HG02642 (cell line): Measurements from ENCODE around the gene ARID3B.
"Not testable (repeated sequence)": the region's sequence is repeated elsewhere in the genome, so short reads cannot be mapped to it uniquely, and the experiment has no call there.

Experiments used
- ATAC-seq: cut with Tn5 transposase; IDR thresholded peaks from one replicate; pipeline ENCODE4 v1.9.1; 2021; ENCODE audit warnings: mild to moderate bottlenecking; ENCODE audit not compliant: unreplicated experiment, poor library complexity

ARID3B gene

DNA sequence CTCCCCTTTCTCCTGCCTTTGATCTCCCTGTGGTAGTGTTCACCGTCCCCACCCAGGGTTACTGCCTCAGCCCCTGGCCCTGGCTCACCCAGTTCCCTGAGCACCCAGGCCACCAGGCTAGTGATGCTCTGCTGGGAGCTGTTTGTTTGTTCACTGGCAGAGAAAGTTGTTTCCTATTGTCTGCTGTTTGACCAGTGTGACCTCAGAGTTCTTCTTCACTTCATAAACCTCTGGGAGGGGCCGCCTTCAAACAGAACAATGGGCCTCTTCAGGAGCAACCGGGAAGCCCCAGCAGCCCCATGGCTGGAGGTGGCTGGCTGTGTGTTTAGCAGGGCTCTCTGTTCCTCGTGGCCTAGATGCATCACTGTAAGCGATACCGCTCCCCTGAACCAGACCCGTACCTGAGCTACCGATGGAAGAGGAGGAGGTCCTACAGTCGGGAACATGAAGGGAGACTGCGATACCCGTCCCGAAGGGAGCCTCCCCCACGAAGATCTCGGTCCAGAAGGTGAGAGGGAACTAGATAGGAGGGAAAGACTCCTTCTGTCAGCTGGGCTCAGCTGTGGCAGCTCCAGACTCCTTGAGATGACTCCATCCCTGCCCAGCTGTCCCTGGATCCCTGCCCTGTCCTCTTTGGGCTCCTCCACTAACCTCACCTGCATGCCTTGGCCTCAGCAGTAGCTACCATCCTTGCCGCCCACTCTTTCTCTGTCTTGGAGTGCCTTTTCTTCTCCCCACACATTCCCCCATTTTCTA lies 78.0 kb downstream of the ARID3B start:
- ATAC-seq, result no peak

DNA sequence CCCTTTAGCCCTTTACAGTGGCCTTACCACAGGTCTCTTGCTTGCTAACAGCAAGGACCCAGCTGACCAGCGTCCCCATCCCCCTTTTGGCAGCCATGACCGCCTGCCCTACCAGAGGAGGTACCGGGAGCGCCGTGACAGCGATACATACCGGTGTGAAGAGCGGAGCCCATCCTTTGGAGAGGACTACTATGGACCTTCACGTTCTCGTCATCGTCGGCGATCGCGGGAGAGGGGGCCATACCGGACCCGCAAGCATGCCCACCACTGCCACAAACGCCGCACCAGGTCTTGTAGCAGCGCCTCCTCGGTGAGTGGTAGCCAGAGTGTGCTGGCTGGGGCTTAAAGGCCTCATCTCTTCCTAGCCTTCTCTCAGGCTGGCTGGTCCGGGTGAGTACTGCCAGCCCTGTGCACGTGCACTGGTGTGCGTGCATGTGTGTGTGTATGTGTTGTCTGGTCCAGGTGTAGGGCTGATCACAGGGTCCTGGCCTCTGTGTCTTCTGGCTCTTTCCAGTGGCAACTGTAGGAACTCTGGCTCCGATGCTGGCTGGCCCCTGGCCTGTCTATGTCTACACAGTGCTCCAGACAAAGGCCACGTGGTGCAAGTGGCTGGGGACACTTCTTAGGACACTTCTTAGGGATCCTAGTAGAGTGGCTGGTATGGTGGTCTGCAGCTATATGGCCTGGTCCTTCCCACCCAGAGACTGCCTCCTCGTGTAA lies 79.1 kb downstream of the ARID3B start:
- no peak for ATAC-seq

GRCh38 chr15:74620636-74621545 lies 79.9 kb downstream of the ARID3B start:
- ATAC-seq, result peak; percentile 42

DNA sequence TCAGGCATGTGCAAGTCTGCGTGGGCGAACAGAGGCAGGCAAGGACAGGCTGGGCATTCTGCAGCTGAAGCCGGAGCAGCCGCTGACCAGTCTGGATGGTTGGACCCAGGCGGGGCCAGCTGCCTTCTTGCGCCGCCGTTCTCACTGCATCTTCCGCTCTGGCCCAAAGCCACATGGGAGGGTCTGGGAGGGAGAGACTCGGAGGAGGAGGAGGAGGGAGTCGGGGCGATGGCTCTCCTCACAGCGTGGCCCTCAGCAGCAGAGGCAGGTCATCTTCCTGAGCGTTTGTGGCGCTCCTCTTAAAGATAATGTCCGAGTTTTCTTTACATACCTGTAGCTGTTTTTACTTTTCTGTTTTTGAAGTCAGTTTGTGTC lies 80.5 kb downstream of the ARID3B start:
- no peak for ATAC-seq

DNA sequence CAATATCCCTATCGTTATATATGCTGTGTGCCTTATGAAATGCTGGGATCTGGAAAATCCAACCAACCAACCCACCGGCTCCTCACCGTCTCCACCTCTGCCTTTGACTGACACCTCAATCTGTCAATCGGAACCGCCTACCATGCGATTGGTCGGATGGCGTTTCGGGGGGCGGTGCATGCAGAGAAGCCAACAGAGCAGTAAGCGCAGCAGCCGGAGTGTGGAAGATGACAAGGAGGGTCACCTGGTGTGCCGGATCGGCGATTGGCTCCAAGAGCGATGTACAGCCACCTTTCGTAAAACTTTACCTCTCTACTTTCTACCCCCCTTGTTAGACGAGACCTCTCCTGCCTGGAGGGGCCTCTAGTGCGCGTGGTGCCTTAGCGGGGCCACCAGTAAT lies 80.9 kb downstream of the ARID3B start:
- no peak for ATAC-seq

- ATAC-seq, result no peak
Measured at GRCh38 chr15:74622758-74623157, 81.7 kb downstream of the ARID3B start.

GRCh38 chr15:74624020-74624602 lies 83.1 kb downstream of the ARID3B start:
- ATAC-seq, result no peak

DNA sequence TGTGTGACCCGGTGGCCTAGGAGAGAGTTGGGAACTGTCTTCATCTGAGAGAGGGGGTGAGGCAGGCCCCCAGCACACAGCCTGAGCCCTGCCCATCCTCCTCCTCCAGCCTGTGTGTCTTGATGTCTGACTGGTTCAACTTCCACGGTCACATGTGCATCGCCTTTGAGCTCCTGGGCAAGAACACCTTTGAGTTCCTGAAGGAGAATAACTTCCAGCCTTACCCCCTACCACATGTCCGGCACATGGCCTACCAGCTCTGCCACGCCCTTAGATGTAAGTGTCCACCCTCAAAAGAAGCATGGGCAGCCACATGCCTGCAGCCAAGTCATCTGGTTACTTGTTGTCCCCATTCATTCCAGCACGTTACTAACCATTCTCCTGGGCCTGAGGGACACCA lies 84.7 kb downstream of the ARID3B start:
- ATAC-seq, result no peak

DNA sequence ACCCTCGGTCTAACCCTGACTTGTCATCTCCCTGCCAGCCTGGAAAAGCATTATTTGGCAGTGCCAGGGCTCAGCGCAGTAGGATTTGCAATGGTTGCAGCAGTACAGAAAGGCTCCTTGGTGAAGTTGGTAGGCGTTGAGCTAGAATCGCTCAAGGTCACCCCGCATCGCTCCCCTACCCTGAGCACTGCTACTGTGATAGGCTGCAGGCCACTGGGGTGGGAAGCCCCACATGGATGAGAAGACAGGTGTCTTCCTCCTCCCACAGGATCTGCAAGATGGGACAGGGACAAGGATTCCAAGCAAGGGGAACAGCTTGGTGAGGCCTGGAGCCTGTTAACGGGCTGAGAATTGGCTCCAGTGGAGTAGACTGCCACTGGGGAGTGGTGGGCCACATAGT lies 85.3 kb downstream of the ARID3B start:
- no peak for ATAC-seq

GRCh38 chr15:74626752-74627692 lies 86.0 kb downstream of the ARID3B start:
- ATAC-seq, result peak; percentile 50

DNA sequence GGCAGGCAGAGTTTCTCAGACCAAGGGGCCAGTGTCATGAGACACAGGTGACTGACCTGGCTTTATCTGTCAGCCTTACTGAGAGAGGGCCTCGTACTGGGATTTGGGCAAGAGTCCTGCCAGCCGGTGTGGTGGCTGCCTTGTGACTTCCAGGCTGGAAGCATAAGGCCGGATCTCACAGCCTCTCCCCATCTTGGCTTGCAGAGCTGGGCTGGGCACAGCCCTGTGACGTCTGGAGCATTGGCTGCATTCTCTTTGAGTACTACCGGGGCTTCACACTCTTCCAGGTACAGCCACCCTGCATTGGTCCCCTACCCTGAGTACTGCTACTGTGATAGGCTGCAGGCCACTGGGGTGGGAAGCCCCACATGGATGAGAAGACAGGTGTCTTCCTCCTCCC lies 86.7 kb downstream of the ARID3B start:
- no peak for ATAC-seq

DNA sequence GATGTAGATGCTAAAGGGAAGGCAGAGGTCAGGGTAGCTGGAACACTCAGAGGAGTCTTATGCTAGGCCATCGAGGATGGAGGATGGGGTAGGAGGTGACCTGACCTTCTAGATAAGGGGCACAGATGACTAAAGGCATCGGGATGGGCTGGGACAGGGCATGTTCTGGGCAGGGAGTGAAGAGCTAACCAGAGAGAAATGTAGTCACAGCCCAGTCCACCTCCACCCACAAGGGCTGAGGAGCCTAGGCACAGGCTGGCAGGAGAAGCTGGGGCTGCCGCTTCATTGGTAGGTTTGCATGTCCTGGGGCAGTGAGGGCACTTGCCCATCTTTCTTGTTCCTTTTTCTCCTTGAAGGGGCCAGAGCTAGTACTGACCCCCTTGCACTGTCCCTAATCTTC lies 87.2 kb downstream of the ARID3B start:
- ATAC-seq, result no peak

GRCh38 chr15:74628949-74629348 lies 87.9 kb downstream of the ARID3B start:
- ATAC-seq, result no peak

- not testable (repeated sequence) for ATAC-seq
Measured at GRCh38 chr15:74629696-74630095, 88.7 kb downstream of the ARID3B start.

DNA sequence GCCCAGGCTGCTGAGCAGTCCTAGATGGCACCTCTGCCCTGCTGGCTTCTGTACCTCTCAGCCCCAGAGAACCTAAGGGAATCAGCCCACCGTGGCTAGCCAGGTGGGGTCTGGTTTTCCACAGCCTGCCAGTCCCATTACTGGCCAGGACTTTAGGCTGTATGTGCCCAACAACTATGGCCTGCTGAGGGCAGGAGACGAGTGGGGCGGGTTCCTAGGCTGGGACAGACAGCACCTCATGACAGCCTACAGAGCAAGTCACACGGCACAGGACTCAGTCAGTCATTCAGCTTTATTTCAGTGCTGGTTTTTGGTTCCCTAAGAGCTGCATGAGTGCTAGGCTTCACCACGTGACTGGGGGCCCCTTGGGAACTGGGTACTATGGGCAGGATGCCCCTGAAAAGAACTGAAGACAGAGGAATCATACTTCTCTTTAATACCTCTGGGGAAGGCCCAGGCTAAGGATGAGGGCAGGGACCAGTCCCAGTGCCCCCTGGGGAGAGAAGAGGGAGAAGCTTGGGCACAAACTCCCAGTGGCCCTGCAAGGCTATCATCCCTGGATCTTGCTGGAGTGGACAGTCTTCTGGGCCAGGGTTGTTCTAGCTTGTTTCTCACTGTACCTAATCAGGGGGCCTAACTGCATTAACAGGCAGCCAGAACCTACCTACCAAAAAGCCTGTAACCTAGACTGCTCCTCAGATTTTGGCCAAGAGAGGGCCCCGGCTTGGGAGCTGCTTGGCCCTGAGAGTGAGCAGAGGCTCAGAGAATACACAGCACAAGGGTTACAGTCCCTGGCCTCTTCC lies 89.5 kb downstream of the ARID3B start:
- no peak for ATAC-seq

DNA sequence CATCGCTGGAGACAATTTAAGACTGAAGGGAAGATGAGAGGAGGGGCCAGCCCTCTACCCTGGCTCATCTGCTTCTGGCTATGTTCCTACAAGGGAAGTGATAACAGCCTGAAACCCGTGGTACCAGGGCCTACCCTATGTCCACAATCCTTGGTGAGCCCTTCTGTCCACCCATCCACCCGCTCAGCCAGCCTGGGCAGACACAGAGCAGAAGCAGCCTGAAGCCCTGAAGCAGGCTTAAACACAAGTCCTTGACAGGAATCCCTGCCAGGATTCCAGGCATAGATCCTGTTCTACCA lies 90.0 kb downstream of the ARID3B start:
- no peak for ATAC-seq

DNA sequence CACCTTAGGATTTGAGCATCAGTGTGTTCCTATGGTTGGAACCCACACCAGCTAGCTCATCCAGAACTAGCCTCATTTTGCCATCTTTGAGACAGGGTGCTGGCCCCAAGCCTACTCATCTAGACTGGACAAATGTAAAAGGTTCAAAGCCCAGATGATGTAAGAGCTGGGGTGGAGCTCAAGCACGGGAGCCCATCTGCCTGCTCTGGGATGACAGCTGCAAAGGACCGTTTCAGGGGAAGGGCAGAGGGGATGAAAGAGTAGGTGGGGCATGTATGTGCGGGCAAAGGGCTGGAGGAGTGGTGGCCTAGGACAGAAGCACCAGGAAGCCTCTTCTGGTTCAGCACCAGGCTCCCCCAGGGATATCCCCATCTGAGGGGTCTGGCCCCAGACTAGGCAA lies 90.4 kb downstream of the ARID3B start:
- ATAC-seq, result no peak

GRCh38 chr15:74631935-74632560 lies 91.0 kb downstream of the ARID3B start:
- ATAC-seq, result no peak
